HepG2 (cell line): ENCODE data around the gene SLC25A5. TPM values are rescaled to one million over a fixed set of nuclear protein-coding genes. Genes with fewer than 3 reads are reported as not detected.

ENCODE experiments used
- ASH2L ChIP-seq: fragments of 300-600, 200-600 bp; sonication (generic); IDR thresholded peaks from 2 replicates; pipeline ENCODE4 v1.7.0; 2017; ENCODE audit warnings: low read depth, mild to moderate bottlenecking, moderate library complexity, mixed read lengths, low read length; ENCODE audit not compliant: insufficient read length
- ATRX ChIP-seq: sonication (generic); formaldehyde crosslinking; IDR thresholded peaks from 2 replicates; pipeline ENCODE4 v1.4.0; 2020; ENCODE audit warnings: missing genetic modification reagents, borderline replicate concordance
- CBFB ChIP-seq: sonication (generic); formaldehyde crosslinking; IDR thresholded peaks from 2 replicates; pipeline ENCODE4 v1.4.0; 2020; ENCODE audit warnings: missing genetic modification reagents
- HDAC1 ChIP-seq: sonication (generic); formaldehyde crosslinking; IDR thresholded peaks from 2 replicates; pipeline ENCODE4 v1.5.1; 2020; ENCODE audit warnings: mild to moderate bottlenecking, missing genetic modification reagents
- MTF1 ChIP-seq: sonication (generic); formaldehyde crosslinking; IDR thresholded peaks from 2 replicates; pipeline ENCODE4 v1.5.0; 2020; ENCODE audit warnings: missing genetic modification reagents
- NFATC3 ChIP-seq: sonication (generic); formaldehyde crosslinking; IDR thresholded peaks from 2 replicates; pipeline ENCODE4 v1.5.1; 2020; ENCODE audit warnings: mild to moderate bottlenecking, missing genetic modification reagents
- SALL2 ChIP-seq: sonication (generic); formaldehyde crosslinking; IDR thresholded peaks from 2 replicates; pipeline ENCODE4 v1.8.1; 2023; ENCODE audit warnings: mild to moderate bottlenecking, missing genetic modification reagents, inconsistent platforms
- SIX1 ChIP-seq: sonication (generic); formaldehyde crosslinking; IDR thresholded peaks from 2 replicates; pipeline ENCODE4 v1.4.0; 2020; ENCODE audit warnings: missing genetic modification reagents, borderline replicate concordance
- SKI ChIP-seq: fragments of 450-650 bp; IDR thresholded peaks from one replicate; pipeline ENCODE4 v1.6.1; 2018; ENCODE audit warnings: mild to moderate bottlenecking; ENCODE audit not compliant: partially characterized antibody
- TCF7 ChIP-seq: sonication (generic); IDR thresholded peaks from 2 replicates; pipeline ENCODE4 v1.6.1; 2016; ENCODE audit warnings: antibody characterized with exemption, low read depth
- ZNF138 ChIP-seq: sonication (generic); formaldehyde crosslinking; IDR thresholded peaks from 2 replicates; pipeline ENCODE4 v1.5.0; 2020; ENCODE audit warnings: mild to moderate bottlenecking, low read depth, missing genetic modification reagents
- ZNF143 ChIP-seq: sonication (generic); formaldehyde crosslinking; IDR thresholded peaks from 2 replicates; pipeline ENCODE4 v1.4.0; 2020; ENCODE audit warnings: missing genetic modification reagents
- ZNF230 ChIP-seq: sonication (generic); formaldehyde crosslinking; IDR thresholded peaks from 2 replicates; pipeline ENCODE4 v1.4.0; 2020; ENCODE audit warnings: mild to moderate bottlenecking, missing genetic modification reagents
- ZNF629 ChIP-seq: sonication (generic); formaldehyde crosslinking; conservative IDR thresholded peaks from 2 replicates; pipeline ENCODE4 v1.5.0; 2020; ENCODE audit warnings: missing genetic modification reagents
- ZNF674 ChIP-seq: sonication (generic); formaldehyde crosslinking; IDR thresholded peaks from 2 replicates; pipeline ENCODE4 v1.5.0; 2020; ENCODE audit warnings: low read depth, mild to moderate bottlenecking, missing genetic modification reagents
- ZNF788 ChIP-seq: sonication (generic); formaldehyde crosslinking; IDR thresholded peaks from 2 replicates; pipeline ENCODE4 v1.5.0; 2020; ENCODE audit warnings: mild to moderate bottlenecking, missing genetic modification reagents, borderline replicate concordance
- polyA plus RNA-seq, 8 experiments: library from polyadenylated mRNA; depleted of rRNA in 3 of 8; stranded (reverse) in 7 of 8; unstranded in 1 of 8; fragments of >200 nt; fragmentation: Illumina TruSeq in 4 of 8; extraction: Trizol in 4 of 8; gene quantifications; 2 replicates each; pipeline versions ENCODE4 v1.2.1 to v1.2.3, GENCODE V29; 2011 to 2016; ENCODE audit warnings: low read depth in 4 of 8, missing spikeins in 1 of 8, mixed read lengths in 1 of 8; ENCODE audit not compliant: insufficient read depth in 1 of 8
- total RNA-seq, 5 experiments: library from RNA; depleted of rRNA; stranded (reverse); fragments of >200 nt; fragmentation: Illumina TruSeq; extraction: Trizol; gene quantifications; 2 replicates each; pipeline ENCODE4 v1.2.3, GENCODE V29; 2016; ENCODE audit warnings: low read depth in 1 of 5
- TF ChIP-seq, protein P1 (sequence below): sonication (generic); formaldehyde crosslinking; IDR thresholded peaks from 2 replicates; pipeline ENCODE4 v1.5.1; 2020; ENCODE audit warnings: missing genetic modification reagents, mild to moderate bottlenecking, borderline replicate concordance
- TF ChIP-seq, protein P2 (sequence below): sonication (generic); formaldehyde crosslinking; IDR thresholded peaks from 2 replicates; pipeline ENCODE4 v1.4.0; 2020; ENCODE audit warnings: mild to moderate bottlenecking, missing genetic modification reagents
- TF ChIP-seq, protein P3 (sequence below): sonication (generic); formaldehyde crosslinking; IDR thresholded peaks from 2 replicates; pipeline ENCODE4 v1.9.0; 2021; ENCODE audit warnings: missing genetic modification reagents, borderline replicate concordance
- TF ChIP-seq, protein P4 (sequence below): IDR thresholded peaks from 2 replicates; pipeline ENCODE4 v1.6.1; 2016; ENCODE audit warnings: missing genetic modification reagents, missing compliant biosample characterization
- TF ChIP-seq, protein P5 (sequence below): sonication (generic); formaldehyde crosslinking; IDR thresholded peaks from 2 replicates; pipeline ENCODE4 v1.8.0; 2022; ENCODE audit warnings: low read depth, missing genetic modification reagents

The SLC25A5 gene
- total and polyA plus RNA-seq, 2 of the 13 experiments (the other 11 are each of a cell fraction or from before 2014, with no cell fraction given): 300 to 402 TPM

- TF ChIP-seq ASH2L: peak; percentile 17
- no peak for TF ChIP-seq TCF7
- TF ChIP-seq ATRX (CRISPR knock-in tag): no peak
- TF ChIP-seq, protein P1, sequence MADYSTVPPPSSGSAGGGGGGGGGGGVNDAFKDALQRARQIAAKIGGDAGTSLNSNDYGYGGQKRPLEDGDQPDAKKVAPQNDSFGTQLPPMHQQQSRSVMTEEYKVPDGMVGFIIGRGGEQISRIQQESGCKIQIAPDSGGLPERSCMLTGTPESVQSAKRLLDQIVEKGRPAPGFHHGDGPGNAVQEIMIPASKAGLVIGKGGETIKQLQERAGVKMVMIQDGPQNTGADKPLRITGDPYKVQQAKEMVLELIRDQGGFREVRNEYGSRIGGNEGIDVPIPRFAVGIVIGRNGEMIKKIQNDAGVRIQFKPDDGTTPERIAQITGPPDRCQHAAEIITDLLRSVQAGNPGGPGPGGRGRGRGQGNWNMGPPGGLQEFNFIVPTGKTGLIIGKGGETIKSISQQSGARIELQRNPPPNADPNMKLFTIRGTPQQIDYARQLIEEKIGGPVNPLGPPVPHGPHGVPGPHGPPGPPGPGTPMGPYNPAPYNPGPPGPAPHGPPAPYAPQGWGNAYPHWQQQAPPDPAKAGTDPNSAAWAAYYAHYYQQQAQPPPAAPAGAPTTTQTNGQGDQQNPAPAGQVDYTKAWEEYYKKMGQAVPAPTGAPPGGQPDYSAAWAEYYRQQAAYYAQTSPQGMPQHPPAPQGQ (CRISPR knock-in tag): no peak
- no peak for TF ChIP-seq ZNF674 (CRISPR knock-in tag)
- no peak for TF ChIP-seq ZNF230 (CRISPR knock-in tag)
- TF ChIP-seq NFATC3 (CRISPR knock-in tag): no peak
- TF ChIP-seq ZNF138 (CRISPR knock-in tag): no peak
- no peak for TF ChIP-seq MTF1 (CRISPR knock-in tag)
- no peak for TF ChIP-seq ZNF629
- no peak for TF ChIP-seq HDAC1 (CRISPR knock-in tag)
- TF ChIP-seq, protein P2, sequence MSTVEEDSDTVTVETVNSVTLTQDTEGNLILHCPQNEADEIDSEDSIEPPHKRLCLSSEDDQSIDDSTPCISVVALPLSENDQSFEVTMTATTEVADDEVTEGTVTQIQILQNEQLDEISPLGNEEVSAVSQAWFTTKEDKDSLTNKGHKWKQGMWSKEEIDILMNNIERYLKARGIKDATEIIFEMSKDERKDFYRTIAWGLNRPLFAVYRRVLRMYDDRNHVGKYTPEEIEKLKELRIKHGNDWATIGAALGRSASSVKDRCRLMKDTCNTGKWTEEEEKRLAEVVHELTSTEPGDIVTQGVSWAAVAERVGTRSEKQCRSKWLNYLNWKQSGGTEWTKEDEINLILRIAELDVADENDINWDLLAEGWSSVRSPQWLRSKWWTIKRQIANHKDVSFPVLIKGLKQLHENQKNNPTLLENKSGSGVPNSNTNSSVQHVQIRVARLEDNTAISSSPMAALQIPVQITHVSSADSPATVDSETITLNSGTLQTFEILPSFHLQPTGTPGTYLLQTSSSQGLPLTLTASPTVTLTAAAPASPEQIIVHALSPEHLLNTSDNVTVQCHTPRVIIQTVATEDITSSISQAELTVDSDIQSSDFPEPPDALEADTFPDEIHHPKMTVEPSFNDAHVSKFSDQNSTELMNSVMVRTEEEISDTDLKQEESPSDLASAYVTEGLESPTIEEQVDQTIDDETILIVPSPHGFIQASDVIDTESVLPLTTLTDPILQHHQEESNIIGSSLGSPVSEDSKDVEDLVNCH (CRISPR knock-in tag): no peak
- no peak for TF ChIP-seq CBFB (CRISPR knock-in tag)
- TF ChIP-seq, protein P3, sequence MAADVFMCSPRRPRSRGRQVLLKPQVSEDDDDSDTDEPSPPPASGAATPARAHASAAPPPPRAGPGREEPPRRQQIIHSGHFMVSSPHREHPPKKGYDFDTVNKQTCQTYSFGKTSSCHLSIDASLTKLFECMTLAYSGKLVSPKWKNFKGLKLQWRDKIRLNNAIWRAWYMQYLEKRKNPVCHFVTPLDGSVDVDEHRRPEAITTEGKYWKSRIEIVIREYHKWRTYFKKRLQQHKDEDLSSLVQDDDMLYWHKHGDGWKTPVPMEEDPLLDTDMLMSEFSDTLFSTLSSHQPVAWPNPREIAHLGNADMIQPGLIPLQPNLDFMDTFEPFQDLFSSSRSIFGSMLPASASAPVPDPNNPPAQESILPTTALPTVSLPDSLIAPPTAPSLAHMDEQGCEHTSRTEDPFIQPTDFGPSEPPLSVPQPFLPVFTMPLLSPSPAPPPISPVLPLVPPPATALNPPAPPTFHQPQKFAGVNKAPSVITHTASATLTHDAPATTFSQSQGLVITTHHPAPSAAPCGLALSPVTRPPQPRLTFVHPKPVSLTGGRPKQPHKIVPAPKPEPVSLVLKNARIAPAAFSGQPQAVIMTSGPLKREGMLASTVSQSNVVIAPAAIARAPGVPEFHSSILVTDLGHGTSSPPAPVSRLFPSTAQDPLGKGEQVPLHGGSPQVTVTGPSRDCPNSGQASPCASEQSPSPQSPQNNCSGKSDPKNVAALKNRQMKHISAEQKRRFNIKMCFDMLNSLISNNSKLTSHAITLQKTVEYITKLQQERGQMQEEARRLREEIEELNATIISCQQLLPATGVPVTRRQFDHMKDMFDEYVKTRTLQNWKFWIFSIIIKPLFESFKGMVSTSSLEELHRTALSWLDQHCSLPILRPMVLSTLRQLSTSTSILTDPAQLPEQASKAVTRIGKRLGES (CRISPR knock-in tag): no peak
- TF ChIP-seq, protein P4, sequence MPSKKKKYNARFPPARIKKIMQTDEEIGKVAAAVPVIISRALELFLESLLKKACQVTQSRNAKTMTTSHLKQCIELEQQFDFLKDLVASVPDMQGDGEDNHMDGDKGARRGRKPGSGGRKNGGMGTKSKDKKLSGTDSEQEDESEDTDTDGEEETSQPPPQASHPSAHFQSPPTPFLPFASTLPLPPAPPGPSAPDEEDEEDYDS: peak; percentile 93
- no peak for TF ChIP-seq SIX1 (CRISPR knock-in tag)
- no peak for TF ChIP-seq ZNF788
- no peak for TF ChIP-seq SALL2 (CRISPR knock-in tag)
- TF ChIP-seq ZNF143 (CRISPR knock-in tag): no peak
- TF ChIP-seq SKI: no peak
- TF ChIP-seq, protein P5, sequence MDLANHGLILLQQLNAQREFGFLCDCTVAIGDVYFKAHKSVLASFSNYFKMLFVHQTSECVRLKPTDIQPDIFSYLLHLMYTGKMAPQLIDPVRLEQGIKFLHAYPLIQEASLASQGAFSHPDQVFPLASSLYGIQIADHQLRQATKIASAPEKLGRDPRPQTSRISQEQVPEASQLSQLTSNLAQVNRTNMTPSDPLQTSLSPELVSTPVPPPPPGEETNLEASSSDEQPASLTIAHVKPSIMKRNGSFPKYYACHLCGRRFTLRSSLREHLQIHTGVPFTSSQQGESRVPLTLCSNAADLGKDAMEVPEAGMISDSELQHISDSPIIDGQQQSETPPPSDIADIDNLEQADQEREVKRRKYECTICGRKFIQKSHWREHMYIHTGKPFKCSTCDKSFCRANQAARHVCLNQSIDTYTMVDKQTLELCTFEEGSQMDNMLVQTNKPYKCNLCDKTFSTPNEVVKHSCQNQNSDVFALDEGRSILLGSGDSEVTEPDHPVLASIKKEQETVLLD (CRISPR knock-in tag): 0 out of 2 replicates have a peak, but pooled peaks have one; percentile 34
These were observed at the start of gene SLC25A5 (continued) for GRCh38 chrX:119467842-119468550.
